Type B pancreatic cell (in vitro differentiated cells): Measurements from ENCODE around the gene CSNK1E. TPM values are rescaled to one million over a fixed set of nuclear protein-coding genes. Genes with fewer than 3 reads are reported as not detected.

Source experiments
- DNase-seq: peaks from one replicate; pipeline ENCODE4 v3.0.0; 2021; ENCODE audit warnings: mixed read lengths; ENCODE audit not compliant: unreplicated experiment; ENCODE audit errors: extremely low spot score
- H3K27ac Mint-ChIP-seq: 2 replicates; pipeline ENCODE4 v1.8.0; 2021; ENCODE audit warnings: mild to moderate bottlenecking, mixed read lengths
- H3K27me3 Mint-ChIP-seq: 2 replicates; pipeline ENCODE4 v1.8.0; 2021; ENCODE audit warnings: mixed read lengths
- H3K36me3 Mint-ChIP-seq: 2 replicates; pipeline ENCODE4 v1.8.0; 2021; ENCODE audit warnings: mixed read lengths
- H3K4me1 Mint-ChIP-seq: one replicate; pipeline ENCODE4 v1.8.0; 2021; ENCODE audit warnings: mixed read lengths; ENCODE audit not compliant: unreplicated experiment
- H3K4me3 Mint-ChIP-seq: 2 replicates; pipeline ENCODE4 v1.8.0; 2021; ENCODE audit warnings: mild to moderate bottlenecking, mixed read lengths
- H3K9me3 Mint-ChIP-seq: 2 replicates; pipeline ENCODE4 v1.8.0; 2021; ENCODE audit warnings: mixed read lengths
- total RNA-seq: library from RNA; stranded (reverse); gene quantifications from 2 replicates; pipeline ENCODE4 v1.2.1, GENCODE V29; 2021; ENCODE audit warnings: low replicate concordance
- TF ChIP-seq, protein P1 (sequence below): fragments of 200-600 bp; sonication (generic); conservative IDR thresholded peaks from 2 replicates; pipeline ENCODE4 v1.5.0; 2021; ENCODE audit warnings: antibody characterized with exemption, mild to moderate bottlenecking

CSNK1E gene
- total RNA-seq, 1 donor from 2014 or later: 199 TPM

DNA sequence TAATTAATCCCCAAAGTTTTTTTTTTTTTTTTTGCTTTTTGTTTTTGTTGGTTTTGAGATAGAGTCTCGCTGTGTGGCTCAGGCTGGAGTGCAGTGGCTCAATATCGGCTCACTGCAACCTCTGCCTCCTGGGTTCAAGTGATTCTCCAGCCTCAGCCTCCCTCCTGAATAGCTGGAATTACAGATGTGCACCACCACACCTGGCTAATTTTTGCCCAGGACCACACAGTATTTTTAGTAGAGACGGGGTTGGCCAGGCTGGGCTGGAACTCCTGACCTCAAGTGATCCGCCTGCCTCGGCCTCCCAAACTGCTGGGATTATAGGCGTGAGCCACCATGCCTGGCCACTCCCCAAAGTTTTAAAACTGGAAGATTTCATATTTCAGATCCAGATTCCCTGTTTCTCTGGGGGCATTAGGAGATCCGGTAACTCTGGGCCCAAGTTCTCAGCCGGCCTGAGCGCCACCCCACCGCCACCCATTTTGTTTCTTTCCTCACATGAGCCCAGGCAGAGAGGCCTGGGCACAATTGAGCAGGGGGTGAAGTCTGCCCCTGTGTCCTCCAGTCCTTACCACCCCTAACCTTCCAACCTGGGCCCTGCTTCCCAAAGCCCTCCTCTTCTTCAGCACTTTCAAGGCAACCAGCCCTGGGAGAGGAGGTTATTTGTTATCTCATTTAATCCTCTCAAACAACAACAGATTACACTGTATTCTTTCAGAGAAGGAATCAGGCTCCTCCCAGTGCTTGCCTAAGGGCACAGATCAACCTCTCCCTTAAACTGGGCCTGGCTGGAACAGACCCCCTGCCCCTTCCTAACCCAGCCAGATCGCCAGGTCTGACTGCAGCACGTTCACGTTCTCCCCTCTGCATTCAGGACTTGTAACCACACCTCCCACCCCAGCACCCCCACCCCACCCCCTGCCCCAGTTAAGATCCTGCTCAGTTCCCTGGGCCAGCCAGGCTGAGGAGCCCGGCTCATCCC is 1.9 kb upstream of the CSNK1E start:
- H3K4me1 Mint-ChIP-seq: peaks cover 28% of the 10 kb centered on the region
- peak overlapping the region; percentile 100 for H3K27ac Mint-ChIP-seq
- no peaks in the 10 kb centered on the region for H3K9me3 Mint-ChIP-seq
- H3K36me3 Mint-ChIP-seq: no peaks in the 10 kb centered on the region
- TF ChIP-seq, protein P1, sequence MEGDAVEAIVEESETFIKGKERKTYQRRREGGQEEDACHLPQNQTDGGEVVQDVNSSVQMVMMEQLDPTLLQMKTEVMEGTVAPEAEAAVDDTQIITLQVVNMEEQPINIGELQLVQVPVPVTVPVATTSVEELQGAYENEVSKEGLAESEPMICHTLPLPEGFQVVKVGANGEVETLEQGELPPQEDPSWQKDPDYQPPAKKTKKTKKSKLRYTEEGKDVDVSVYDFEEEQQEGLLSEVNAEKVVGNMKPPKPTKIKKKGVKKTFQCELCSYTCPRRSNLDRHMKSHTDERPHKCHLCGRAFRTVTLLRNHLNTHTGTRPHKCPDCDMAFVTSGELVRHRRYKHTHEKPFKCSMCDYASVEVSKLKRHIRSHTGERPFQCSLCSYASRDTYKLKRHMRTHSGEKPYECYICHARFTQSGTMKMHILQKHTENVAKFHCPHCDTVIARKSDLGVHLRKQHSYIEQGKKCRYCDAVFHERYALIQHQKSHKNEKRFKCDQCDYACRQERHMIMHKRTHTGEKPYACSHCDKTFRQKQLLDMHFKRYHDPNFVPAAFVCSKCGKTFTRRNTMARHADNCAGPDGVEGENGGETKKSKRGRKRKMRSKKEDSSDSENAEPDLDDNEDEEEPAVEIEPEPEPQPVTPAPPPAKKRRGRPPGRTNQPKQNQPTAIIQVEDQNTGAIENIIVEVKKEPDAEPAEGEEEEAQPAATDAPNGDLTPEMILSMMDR: no peak
- no peaks in the 10 kb centered on the region for H3K27me3 Mint-ChIP-seq
- H3K4me3 Mint-ChIP-seq: peak overlapping the region; percentile 87
- no peak for DNase-seq

DNA sequence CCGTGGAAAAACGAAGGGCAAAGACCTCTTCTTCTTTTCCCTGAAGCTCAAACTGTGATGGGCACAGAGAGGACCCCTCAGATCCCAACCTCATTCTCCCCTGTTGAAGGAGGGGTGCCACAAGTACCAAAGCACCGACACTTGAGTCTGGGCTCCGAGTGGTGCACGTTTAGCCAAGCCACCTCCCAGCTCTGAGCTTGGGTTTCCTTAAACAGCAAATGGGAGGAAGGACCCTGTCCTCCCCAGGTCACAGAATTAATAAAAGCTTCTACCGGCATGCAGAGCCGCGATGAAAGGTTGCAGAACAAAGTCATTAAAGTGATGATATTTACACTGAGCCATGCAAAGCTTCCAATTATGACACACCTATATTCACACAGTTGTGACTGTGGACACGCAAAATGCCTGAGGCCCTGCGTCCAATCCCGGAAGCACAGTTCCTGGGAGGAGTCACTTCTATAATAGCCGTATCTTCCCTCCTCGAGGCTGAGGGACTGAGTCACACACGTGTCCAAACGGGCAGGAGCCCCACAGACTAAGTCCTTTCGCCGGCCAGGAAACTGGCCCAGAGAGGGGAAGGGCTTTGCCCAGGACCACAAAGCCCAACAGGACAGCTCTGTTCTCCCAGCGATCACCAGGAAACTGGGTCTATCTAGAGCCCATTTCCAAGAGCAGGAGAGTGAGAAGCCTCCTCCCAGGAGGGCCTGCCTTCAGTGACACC is 922 bp upstream of the CSNK1E start:
- H3K36me3 Mint-ChIP-seq: peaks cover 2% of the 10 kb centered on the region
- H3K4me1 Mint-ChIP-seq: peaks cover 34% of the 10 kb centered on the region
- no peaks in the 10 kb centered on the region for H3K9me3 Mint-ChIP-seq
- H3K27ac Mint-ChIP-seq: peak overlapping the region; percentile 100
- no peaks in the 10 kb centered on the region for H3K27me3 Mint-ChIP-seq
- TF ChIP-seq, protein P1: no peak
- DNase-seq: no peak
- peak overlapping the region; percentile 87 for H3K4me3 Mint-ChIP-seq

DNA sequence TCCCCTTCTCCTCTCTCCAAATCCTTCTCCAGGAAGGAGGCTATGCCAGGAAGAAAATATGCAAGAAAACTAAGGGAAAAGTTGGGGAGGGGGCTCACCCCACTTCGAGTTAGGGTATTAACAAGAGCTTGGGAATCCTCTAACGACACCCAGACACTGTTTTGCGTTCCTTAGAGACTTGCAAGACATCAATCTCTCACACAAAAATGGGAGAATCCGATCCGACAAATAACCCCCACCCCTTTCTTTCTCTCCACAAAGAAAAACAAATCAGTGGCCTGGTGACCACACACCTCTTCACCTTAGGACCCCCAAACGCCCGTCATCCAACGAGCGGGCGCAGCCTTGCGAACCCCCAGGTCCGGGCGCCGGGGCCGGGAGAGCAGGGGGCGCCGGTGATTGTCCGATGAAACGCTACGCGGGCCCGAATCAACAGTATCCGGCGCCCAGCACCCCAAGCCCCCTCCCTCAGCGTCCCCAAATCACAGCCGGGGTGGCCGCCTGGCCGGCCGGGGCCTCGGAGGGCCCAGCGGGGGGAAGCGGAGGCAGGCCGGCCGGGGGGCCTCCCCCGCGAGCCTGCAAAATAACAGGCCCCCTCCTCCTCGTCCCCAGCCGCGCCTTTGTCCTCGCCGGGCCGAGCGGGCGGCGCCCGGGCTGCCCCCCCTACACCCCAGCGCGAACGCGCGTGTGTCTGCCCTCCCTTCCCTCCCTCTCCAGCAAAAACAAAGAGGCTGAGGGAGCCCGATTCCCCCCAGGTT is 690 bp downstream of the CSNK1E start:
- H3K9me3 Mint-ChIP-seq: no peaks in the 10 kb centered on the region
- no peaks in the 10 kb centered on the region for H3K27me3 Mint-ChIP-seq
- peaks cover 3% of the 10 kb centered on the region for H3K36me3 Mint-ChIP-seq
- DNase-seq: no peak
- H3K4me1 Mint-ChIP-seq: peaks cover 42% of the 10 kb centered on the region
- TF ChIP-seq, protein P1: no peak
- H3K27ac Mint-ChIP-seq: peak overlapping the region; percentile 98
- peak overlapping the region; percentile 96 for H3K4me3 Mint-ChIP-seq

DNA sequence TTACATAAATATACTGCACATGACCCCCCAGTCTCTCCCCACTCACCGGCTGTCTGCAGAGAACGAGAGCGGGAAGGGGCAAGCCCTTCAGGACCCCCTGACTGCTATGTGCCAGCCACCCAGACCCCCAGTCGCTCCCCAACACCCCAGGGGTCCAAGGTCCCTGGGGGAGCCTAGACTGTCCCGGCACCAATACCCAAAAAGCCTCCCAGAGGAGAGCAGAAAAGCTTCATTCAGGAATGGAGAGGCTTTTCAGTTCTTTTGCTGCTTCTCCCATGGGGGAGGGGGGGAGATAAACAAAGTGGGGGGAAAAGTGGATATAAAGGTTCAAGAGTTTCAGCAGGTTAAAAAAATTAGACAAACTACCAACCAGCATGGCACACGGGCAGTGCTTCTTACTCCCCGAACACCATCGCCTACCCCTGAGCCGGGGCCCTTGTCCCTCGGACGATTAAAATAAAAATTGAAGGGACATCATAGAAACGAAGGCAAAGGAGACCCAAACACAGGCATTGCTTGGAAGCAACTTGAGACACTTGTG is 1.3 kb downstream of the CSNK1E start:
- Mint-ChIP-seq H3K9me3 (no peaks in the 10 kb centered on the region), H3K27me3 (no peaks in the 10 kb centered on the region), H3K4me3 (peak overlapping the region; percentile 96), H3K4me1 (peaks cover 44% of the 10 kb centered on the region), H3K36me3 (peaks cover 3% of the 10 kb centered on the region), H3K27ac (peak overlapping the region; percentile 98)
- TF ChIP-seq, protein P1: no peak
- DNase-seq: no peak
